Measurements from ENCODE around the gene TXNDC11.

DNA sequence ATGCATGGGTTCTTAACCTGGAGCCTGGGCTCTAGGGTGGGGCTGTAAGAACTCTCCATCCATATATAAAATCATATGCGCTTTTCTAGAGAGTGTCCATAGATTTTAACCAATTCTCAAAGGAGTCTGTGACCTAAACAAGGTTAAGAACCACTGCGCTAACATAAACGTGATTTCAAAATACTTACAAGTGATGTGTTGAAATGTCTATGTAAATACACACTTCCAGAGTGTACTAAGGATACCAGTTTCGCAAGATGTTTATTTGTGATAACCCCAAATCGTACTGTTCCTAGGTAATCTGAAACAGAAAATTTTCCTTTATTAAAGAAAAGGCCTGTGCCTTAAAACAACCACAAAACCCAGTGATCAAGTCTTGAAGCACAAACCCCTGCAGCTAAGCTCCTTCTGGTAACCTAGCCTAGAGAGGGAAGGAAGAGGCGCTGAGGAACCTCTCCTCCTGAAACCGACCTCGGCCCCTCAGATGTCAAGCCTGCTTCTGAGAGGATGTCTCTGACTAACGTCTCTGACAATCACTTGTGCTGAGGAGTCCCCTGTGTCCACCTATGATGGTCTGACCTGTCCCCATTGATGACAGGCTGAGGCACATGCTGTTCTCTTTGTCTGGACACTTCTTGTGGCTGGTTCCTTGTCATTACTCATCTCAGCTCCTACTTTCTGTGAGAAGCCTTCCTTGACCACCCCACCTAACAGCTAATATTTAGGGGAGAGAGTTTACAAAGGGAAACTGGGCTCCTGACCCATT is 42.2 kb downstream of the TXNDC11 start:
- TF ChIP-seq CTCF (IDR thresholded peaks at IDR 0.05), result no peak
- no peak for TF ChIP-seq POLR2A (IDR thresholded peaks at IDR 0.05)

Measured in lower leg skin (tissue), 3 donors.